Activated CD8-positive, alpha-beta T cell treated with anti-CD3 and anti-CD28 coated beads for 36 hours (primary cell): ENCODE results near the gene BRSK1. TPM values are rescaled to one million over a fixed set of nuclear protein-coding genes. Genes with fewer than 3 reads are reported as not detected.

Source experiments
- ATAC-seq: fragments of 200-7000 bp; cut with Tn5 transposase; one replicate; pipeline ENCODE4 v1.10.0; 2021; ENCODE audit warnings: mild to moderate bottlenecking, moderate library complexity
- CTCF ChIA-PET: fragments of 350-600 bp; sonication (Branson Sonifier 250); formaldehyde crosslinking; loops from one replicate; lab custom pipeline; 2021; ENCODE audit warnings: antibody characterized with exemption; lab: Charles Lee
- POLR2A ChIA-PET: fragments of 350-600 bp; sonication (Branson Sonifier 250); formaldehyde crosslinking; loops from one replicate; lab custom pipeline; 2021; ENCODE audit warnings: antibody characterized with exemption; lab: Charles Lee
- DNase-seq: peaks from one replicate; pipeline ENCODE4 v3.0.0-alpha.2; 2020
- H3K27ac Mint-ChIP-seq: one replicate; pipeline ENCODE4 v1.8.0; 2021; ENCODE audit warnings: mild to moderate bottlenecking, mixed read lengths
- H3K27me3 Mint-ChIP-seq: one replicate; pipeline ENCODE4 v1.8.0; 2021; ENCODE audit warnings: mixed read lengths
- H3K36me3 Mint-ChIP-seq: one replicate; pipeline ENCODE4 v1.8.0; 2021; ENCODE audit warnings: low read depth, mixed read lengths
- H3K4me1 Mint-ChIP-seq: one replicate; pipeline ENCODE4 v1.8.0; 2021; ENCODE audit warnings: low read depth, mixed read lengths
- H3K4me3 Mint-ChIP-seq: one replicate; pipeline ENCODE4 v1.8.0; 2021; ENCODE audit warnings: mild to moderate bottlenecking, moderate library complexity, mixed read lengths
- H3K9me3 Mint-ChIP-seq: one replicate; pipeline ENCODE4 v1.8.0; 2021; ENCODE audit warnings: mixed read lengths
- CTCF ChIP-seq: fragments of 200-600 bp; IDR thresholded peaks from one replicate; pipeline ENCODE4 v1.8.0; 2022; ENCODE audit warnings: antibody characterized with exemption, mild to moderate bottlenecking
- intact Hi-C: fragments of 100-400 bp; cut with micrococcal nuclease; formaldehyde crosslinking; loops from one replicate; pipeline ENCODE4 v1.10.0; 2022
- total RNA-seq, 2 experiments: library from RNA; stranded (reverse); gene quantifications; one replicate each; pipeline ENCODE4 v1.2.3, GENCODE V29; 2021

BRSK1 gene
- total RNA-seq, 2 experiments from 2014 or later: 5.1 to 5.8 TPM

- H3K27ac Mint-ChIP-seq: no peak overlapping the region
- H3K27me3 Mint-ChIP-seq: no peaks in the 10 kb centered on the region
- H3K4me1 Mint-ChIP-seq: peaks cover 4% of the 10 kb centered on the region
- peaks cover 32% of the 10 kb centered on the region for H3K36me3 Mint-ChIP-seq
- ChIA-PET CTCF (no interaction called here), POLR2A (no interaction called here)
- ATAC-seq: no peak
- peaks cover 6% of the 10 kb centered on the region for H3K9me3 Mint-ChIP-seq
- H3K4me3 Mint-ChIP-seq: no peak overlapping the region
- DNase-seq: no peak
- intact Hi-C loops: no loop called here
- no peak for TF ChIP-seq CTCF
Observed at GRCh38 chr19:55265723-55266386, 17.9 kb upstream of the BRSK1 start.

GRCh38 chr19:55266404-55266803 is 17.4 kb upstream of the BRSK1 start:
- CTCF ChIA-PET: no interaction called here
- H3K27me3 Mint-ChIP-seq: no peaks in the 10 kb centered on the region
- H3K27ac Mint-ChIP-seq: no peak overlapping the region

GRCh38 chr19:55266840-55267239 is 17.0 kb upstream of the BRSK1 start:
- ATAC-seq: no peak
- Mint-ChIP-seq H3K36me3 (peaks cover 32% of the 10 kb centered on the region), H3K4me1 (peaks cover 4% of the 10 kb centered on the region), H3K9me3 (peaks cover 6% of the 10 kb centered on the region), H3K27ac (no peak overlapping the region), H3K4me3 (no peak overlapping the region), H3K27me3 (no peaks in the 10 kb centered on the region)
- DNase-seq: no peak
- CTCF ChIA-PET: no interaction called here
- no peak for TF ChIP-seq CTCF
- intact Hi-C loops: no loop called here
- POLR2A ChIA-PET: no interaction called here

More at GRCh38 chr19:55266404-55266803, 17.4 kb upstream of the BRSK1 start:
- intact Hi-C loops: no loop called here
- Mint-ChIP-seq H3K36me3 (peaks cover 32% of the 10 kb centered on the region), H3K4me3 (no peak overlapping the region), H3K4me1 (peaks cover 4% of the 10 kb centered on the region), H3K9me3 (peaks cover 6% of the 10 kb centered on the region)
- POLR2A ChIA-PET: no interaction called here
- TF ChIP-seq CTCF: no peak
- DNase-seq: no peak
- no peak for ATAC-seq

GRCh38 chr19:55269299-55269698 is 14.5 kb upstream of the BRSK1 start:
- peaks cover 4% of the 10 kb centered on the region for H3K4me1 Mint-ChIP-seq
- ChIA-PET POLR2A (interaction anchor here (0.8 to 1.8 kb wide), 3 partner anchors 9 to 58 kb away, joined by 3 to 13 read pairs (median 3); partner anchors contain the start of gene PPP6R1), CTCF (no interaction called here)
- TF ChIP-seq CTCF: no peak
- no peak for ATAC-seq
- DNase-seq: no peak
- intact Hi-C loops: no loop called here
- no peak overlapping the region for H3K27ac Mint-ChIP-seq
- H3K36me3 Mint-ChIP-seq: peaks cover 31% of the 10 kb centered on the region
- H3K9me3 Mint-ChIP-seq: peaks cover 6% of the 10 kb centered on the region
- H3K4me3 Mint-ChIP-seq: no peak overlapping the region
- H3K27me3 Mint-ChIP-seq: no peaks in the 10 kb centered on the region

GRCh38 chr19:55270172-55270942 is 13.4 kb upstream of the BRSK1 start:
- H3K27ac Mint-ChIP-seq: no peak overlapping the region
- H3K4me1 Mint-ChIP-seq: peaks cover 4% of the 10 kb centered on the region
- DNase-seq: no peak
- H3K36me3 Mint-ChIP-seq: peaks cover 34% of the 10 kb centered on the region
- ChIA-PET CTCF (no interaction called here), POLR2A (interaction anchor here (1.1 to 1.8 kb wide), 3 partner anchors 10 to 21 kb away, joined by 3 to 13 read pairs (median 3); partner anchors contain the start of genes HSPBP1 and PPP6R1)
- TF ChIP-seq CTCF: no peak
- peaks cover 6% of the 10 kb centered on the region for H3K9me3 Mint-ChIP-seq
- ATAC-seq: no peak
- no peak overlapping the region for H3K4me3 Mint-ChIP-seq
- H3K27me3 Mint-ChIP-seq: no peaks in the 10 kb centered on the region
- intact Hi-C loops: no loop called here
